Astrocyte of the cerebellum (primary cell): ENCODE measurements around the gene KRT78.

Experiments
- DNase-seq: peaks from one replicate; pipeline ENCODE4 v3.0.0-alpha.2; 2011; ENCODE audit warnings: low read depth
- H3K4me3 ChIP-seq: 2 replicates; pipeline ENCODE4 v1.5.1; 2011; ENCODE audit warnings: mild to moderate bottlenecking, low read depth, low read length, moderate library complexity
- in situ Hi-C: cut with HindIII; loops from 2 replicates; pipeline ENCODE4 v1.10.0; 2017; ENCODE audit warnings: low sequenced_read_pairs
- TF ChIP-seq, protein P1 (sequence below): IDR thresholded peaks from 2 replicates; pipeline ENCODE4 v1.5.1; 2012; ENCODE audit warnings: low read length, low read depth, moderate library complexity, mild to moderate bottlenecking; ENCODE audit errors: missing control alignments

The KRT78 gene, protein sequence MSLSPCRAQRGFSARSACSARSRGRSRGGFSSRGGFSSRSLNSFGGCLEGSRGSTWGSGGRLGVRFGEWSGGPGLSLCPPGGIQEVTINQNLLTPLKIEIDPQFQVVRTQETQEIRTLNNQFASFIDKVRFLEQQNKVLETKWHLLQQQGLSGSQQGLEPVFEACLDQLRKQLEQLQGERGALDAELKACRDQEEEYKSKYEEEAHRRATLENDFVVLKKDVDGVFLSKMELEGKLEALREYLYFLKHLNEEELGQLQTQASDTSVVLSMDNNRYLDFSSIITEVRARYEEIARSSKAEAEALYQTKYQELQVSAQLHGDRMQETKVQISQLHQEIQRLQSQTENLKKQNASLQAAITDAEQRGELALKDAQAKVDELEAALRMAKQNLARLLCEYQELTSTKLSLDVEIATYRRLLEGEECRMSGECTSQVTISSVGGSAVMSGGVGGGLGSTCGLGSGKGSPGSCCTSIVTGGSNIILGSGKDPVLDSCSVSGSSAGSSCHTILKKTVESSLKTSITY

DNA sequence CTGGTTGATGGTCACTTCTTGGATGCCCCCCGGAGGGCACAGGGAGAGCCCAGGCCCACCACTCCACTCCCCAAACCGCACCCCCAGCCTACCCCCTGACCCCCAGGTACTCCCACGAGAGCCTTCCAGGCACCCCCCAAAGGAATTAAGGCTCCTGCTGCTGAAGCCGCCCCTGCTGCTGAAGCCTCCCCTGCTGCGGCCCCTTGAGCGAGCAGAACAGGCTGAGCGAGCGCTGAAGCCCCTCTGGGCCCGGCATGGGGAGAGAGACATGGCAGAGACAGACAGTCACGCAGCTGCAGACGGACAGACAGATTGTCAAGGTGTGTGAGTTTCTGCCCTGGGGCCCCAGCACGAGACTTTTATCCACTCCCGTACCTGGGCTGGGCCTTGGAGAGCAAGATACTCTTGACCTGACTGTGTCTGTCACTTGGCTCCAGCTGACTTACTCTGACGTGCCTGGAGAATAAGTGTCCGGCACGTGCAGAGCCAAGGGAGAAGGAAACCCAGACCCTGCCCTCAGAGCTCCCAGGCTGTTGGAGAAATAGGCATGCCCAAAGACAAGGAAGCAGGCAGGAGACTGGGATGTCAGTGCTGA, at the start of gene KRT78:
Gene KRT78, minus strand, starts transcription at position 334 of the 595 bp plus-strand sequence. Its CDS starts 64 bp downstream, at position 270.
- TF ChIP-seq, protein P1, sequence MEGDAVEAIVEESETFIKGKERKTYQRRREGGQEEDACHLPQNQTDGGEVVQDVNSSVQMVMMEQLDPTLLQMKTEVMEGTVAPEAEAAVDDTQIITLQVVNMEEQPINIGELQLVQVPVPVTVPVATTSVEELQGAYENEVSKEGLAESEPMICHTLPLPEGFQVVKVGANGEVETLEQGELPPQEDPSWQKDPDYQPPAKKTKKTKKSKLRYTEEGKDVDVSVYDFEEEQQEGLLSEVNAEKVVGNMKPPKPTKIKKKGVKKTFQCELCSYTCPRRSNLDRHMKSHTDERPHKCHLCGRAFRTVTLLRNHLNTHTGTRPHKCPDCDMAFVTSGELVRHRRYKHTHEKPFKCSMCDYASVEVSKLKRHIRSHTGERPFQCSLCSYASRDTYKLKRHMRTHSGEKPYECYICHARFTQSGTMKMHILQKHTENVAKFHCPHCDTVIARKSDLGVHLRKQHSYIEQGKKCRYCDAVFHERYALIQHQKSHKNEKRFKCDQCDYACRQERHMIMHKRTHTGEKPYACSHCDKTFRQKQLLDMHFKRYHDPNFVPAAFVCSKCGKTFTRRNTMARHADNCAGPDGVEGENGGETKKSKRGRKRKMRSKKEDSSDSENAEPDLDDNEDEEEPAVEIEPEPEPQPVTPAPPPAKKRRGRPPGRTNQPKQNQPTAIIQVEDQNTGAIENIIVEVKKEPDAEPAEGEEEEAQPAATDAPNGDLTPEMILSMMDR: no peak
- no peak within 1 kb of the TSS for H3K4me3 ChIP-seq
- no peak for DNase-seq
- in situ Hi-C loops: no loop called here

DNA sequence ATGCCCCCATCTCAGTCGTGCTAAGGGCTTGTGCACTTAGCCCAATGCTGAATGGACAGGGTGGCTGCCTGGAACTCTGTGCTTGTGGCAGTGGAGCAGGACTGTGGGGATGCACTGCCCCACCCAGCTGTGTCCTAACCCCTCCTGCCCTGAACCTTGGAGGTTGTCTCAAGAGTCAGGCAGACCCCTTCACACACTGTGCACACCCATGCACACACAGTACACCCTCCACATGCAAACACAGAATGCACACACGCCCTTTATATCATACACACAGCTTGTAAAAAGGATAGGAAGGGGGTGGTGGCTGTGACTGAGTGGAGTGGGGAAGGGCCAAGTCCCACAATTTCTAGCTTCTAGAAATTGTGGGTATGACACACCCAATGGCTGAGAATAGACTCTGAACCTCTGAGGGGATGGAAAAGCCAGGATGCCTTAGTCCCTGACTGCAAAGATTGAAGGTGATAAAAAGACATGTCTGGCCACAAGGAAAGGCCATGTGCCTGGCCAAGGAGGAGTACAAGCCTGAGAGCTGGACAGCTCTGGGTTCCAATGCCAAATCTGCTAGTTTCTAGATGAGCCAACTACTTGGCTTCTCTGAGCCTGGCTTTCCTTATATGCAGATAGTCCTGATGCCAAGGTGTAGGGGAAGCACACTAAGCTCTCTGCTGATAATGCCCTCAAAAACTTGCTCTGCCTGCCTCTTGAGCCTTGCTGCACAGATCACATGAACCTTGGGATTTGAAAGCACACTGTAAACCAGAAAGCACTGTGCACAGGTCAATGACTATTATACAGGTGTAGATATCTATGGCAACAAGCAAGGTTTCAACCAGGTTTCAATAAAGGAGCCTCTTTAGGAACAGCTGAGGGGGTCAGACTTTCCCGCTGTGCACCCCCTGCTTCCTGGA, 47.7 kb upstream of the KRT78 start:
- no peak overlapping the region for H3K4me3 ChIP-seq
- TF ChIP-seq, protein P1: no peak
- DNase-seq: no peak
- in situ Hi-C loops: no loop called here

DNA sequence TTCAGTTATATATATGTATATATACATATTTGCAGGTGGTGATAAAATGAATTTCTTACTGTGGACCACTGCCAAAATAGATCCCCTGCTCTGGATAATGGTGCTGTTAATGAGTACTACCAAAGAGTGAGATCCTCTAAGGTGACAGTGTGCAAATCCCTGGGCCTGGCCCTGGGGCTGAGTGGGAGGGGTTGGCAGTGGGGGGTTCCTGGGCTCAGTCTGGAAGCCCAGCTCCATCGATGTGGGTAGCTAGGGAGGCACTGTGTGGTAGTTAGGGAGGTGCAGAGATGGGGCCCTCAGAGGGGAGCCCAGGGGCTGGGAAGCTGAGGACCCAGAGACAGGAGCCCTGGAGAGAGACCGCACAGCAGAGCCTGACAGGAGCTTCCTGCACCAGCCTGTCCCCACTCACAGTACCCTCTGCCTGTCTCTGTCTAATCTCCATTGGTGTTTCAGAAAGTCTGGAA, 47.0 kb upstream of the KRT78 start:
- DNase-seq: no peak
- TF ChIP-seq, protein P1: no peak
- in situ Hi-C loops: no loop called here
- H3K4me3 ChIP-seq: no peak overlapping the region

DNA sequence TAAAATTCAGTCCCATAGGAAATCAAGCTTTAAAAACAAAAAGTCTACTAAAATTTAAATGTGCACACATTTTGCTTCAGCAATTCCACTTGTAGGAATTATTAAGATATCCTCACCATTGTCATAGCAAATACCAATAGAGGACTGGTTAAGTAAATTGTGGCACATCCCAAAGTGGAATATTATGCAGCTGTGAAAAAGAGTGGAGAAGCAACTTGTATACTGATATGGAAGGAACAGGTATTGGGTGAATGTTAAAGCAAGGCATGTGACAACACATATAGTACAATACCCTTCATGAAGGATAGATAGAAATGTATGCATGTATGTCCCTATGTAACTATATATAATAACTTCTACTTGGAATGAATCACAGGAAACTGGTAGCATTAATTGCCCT, 44.2 kb upstream of the KRT78 start:
- in situ Hi-C loops: loop anchor here (5.0 kb wide), 1 partner anchor 89 kb away; no protein-coding TSS in a partner anchor

DNA sequence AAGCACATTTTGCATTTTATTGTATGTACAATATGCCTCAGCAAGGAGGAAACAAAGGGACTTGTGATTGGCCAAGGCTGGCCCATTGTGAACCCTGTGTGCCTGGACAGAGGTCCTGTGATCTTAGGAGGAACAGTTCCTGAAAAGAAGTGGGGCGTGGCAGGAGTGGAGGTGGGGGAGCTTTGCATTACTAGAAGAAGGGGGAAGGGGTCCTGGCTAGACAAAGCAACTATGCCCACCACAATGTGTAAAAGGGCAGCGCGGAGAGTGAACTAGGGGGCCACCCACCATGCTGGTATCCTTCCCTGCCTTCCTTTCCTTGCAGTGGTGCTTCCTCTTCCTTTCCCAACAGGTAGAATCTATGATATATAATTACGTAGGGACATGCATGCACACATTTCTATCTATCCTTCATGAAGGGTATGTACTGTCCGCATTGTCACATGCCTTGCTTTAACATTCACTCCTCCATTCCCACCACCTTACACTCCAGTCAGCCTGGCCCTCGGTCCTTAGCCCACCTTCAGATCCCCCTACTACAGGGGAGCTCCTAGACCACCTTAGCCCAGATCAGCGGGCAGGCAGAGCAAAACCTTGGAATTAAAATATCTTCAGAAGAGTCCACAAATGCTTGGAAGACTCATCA, 43.5 kb upstream of the KRT78 start:
- H3K4me3 ChIP-seq: no peak overlapping the region
- in situ Hi-C loops: loop anchor here (5.0 kb wide), 1 partner anchor 90 kb away; no protein-coding TSS in a partner anchor
- no peak for DNase-seq
- TF ChIP-seq, protein P1: no peak

More for the DNA sequence above, 44.2 kb upstream of the KRT78 start:
- TF ChIP-seq, protein P1: no peak
- no peak for DNase-seq
- H3K4me3 ChIP-seq: no peak overlapping the region
